ENCODE measurements around the gene NOS1AP. TPM values are rescaled to one million over a fixed set of nuclear protein-coding genes. Genes with fewer than 3 reads are reported as not detected.

NOS1AP gene
- total RNA-seq, 4 donors from 2014 or later: 8.5 to 34.8 (median 14.1) TPM

- Histone ChIP-seq H3K27me3 (no peaks in the 10 kb centered on the region), H3K4me3 (no peak overlapping the region), H3K9me3 (no peaks in the 10 kb centered on the region), H3K4me1 (peaks cover 10 to 22% (median 19%) of the 10 kb centered on the region in 4 donors), H3K27ac (no peak overlapping the region), H3K36me3 (no peaks in the 10 kb centered on the region)
- 80 to 94% methylated on average over 1 of the region's 1 CpG for whole genome bisulfite sequencing, 2 donors (ENCODE audit: low coverage in 1 of 2)
- intact Hi-C loops (cut with DNase I; ENCODE audit: low total_unique reads): no loop called here
- TF ChIP-seq POLR2A (IDR thresholded peaks at IDR 0.05): no peak
- TF ChIP-seq, protein P1, sequence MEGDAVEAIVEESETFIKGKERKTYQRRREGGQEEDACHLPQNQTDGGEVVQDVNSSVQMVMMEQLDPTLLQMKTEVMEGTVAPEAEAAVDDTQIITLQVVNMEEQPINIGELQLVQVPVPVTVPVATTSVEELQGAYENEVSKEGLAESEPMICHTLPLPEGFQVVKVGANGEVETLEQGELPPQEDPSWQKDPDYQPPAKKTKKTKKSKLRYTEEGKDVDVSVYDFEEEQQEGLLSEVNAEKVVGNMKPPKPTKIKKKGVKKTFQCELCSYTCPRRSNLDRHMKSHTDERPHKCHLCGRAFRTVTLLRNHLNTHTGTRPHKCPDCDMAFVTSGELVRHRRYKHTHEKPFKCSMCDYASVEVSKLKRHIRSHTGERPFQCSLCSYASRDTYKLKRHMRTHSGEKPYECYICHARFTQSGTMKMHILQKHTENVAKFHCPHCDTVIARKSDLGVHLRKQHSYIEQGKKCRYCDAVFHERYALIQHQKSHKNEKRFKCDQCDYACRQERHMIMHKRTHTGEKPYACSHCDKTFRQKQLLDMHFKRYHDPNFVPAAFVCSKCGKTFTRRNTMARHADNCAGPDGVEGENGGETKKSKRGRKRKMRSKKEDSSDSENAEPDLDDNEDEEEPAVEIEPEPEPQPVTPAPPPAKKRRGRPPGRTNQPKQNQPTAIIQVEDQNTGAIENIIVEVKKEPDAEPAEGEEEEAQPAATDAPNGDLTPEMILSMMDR (IDR thresholded peaks at IDR 0.05): no peak
- no peak for TF ChIP-seq EP300 (IDR thresholded peaks at IDR 0.05; ENCODE audit: low read depth)
- no peak for TF ChIP-seq POLR2AphosphoS5 (IDR thresholded peaks at IDR 0.05)
- in situ Hi-C loops (cut with MboI; ENCODE audit: low pct_ligation_motif_present in 1 of 4, low pct_unique_long_range_greater_than_20kb in 1 of 4, low sequenced_read_pairs in 3 of 4): no loop called here
- DNase-seq: no peak
These were observed 88.0 kb downstream of the NOS1AP start for GRCh38 chr1:162157469-162157868.

DNA sequence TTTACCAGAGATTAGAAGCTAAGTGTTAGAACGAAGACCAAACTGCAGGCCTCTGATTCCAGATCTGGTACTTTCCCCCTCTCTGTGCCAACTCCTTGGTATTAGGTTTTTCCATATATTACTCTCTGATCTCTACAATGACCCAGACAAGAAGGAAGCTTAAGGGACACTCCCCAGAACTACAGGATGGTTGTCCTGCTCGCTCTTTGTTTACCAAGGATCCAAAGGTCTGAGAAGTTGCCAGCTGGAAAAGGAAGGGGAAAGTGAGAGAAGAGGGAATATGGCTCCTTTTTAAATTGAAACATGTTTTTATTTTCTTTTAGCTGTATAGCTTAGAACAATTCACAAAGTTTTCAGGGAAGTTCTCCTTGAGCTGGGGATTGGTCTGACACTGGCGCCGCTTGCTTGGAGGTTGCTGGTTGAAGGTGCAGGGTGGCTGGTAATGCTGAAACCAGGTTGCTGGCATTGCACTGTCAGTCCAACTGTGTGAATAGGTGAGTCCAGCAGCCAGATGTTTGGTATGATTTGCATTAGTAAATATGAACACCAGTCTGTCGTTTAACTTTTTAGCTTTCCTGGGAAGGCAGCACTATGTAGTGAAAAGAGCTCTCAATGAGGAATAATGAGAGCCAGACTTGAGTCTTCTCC is 89.3 kb downstream of the NOS1AP start:
- peaks cover 10 to 22% (median 19%) of the 10 kb centered on the region in 4 donors for H3K4me1 ChIP-seq
- no peaks in the 10 kb centered on the region for H3K27me3 ChIP-seq
- H3K27ac ChIP-seq: peak overlapping the region; percentile 49 to 72 (median 68)
- intact Hi-C loops (cut with DNase I; ENCODE audit: low total_unique reads) (no loop called here), in situ Hi-C loops (cut with MboI; ENCODE audit: low pct_ligation_motif_present in 1 of 4, low pct_unique_long_range_greater_than_20kb in 1 of 4, low sequenced_read_pairs in 3 of 4) (no loop called here)
- H3K9me3 ChIP-seq: no peaks in the 10 kb centered on the region
- WGBS, 2 donors (ENCODE audit: low coverage in 1 of 2): 52 to 73% methylated on average over 2 to 5 of the region's 5 CpGs
- TF ChIP-seq, protein P1 (IDR thresholded peaks at IDR 0.05): no peak
- TF ChIP-seq POLR2AphosphoS5 (IDR thresholded peaks at IDR 0.05) (no peak), POLR2A (IDR thresholded peaks at IDR 0.05) (no peak), EP300 (IDR thresholded peaks at IDR 0.05; ENCODE audit: low read depth) (no peak)
- H3K4me3 ChIP-seq: no peak overlapping the region
- DNase-seq: no peak
- no peaks in the 10 kb centered on the region for H3K36me3 ChIP-seq

DNA sequence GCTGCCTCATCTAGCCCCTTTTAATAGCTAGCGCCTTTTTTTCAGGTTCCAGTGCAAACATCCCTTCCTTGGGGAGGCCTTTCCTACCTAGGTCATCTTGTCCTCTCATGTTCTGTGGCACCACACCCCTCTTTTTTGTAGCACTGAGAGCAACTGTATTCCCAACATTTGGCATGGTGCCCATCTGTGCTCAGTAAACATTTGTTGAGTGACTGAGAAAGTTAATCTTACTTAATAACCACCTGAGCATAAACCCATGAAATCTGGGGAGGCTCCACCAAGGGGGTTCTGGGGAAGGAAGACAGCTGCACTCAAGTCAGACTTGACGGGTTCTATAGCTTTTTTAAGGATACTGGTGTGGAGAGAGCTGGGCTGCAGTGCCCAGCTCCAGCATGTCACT is 90.0 kb downstream of the NOS1AP start:
- no peaks in the 10 kb centered on the region for H3K36me3 ChIP-seq
- no peak overlapping the region for H3K4me3 ChIP-seq
- H3K9me3 ChIP-seq: no peaks in the 10 kb centered on the region
- TF ChIP-seq POLR2AphosphoS5 (IDR thresholded peaks at IDR 0.05) (peak in 1 of 3 donors; percentile 36), EP300 (IDR thresholded peaks at IDR 0.05; ENCODE audit: low read depth) (no peak), POLR2A (IDR thresholded peaks at IDR 0.05) (no peak)
- TF ChIP-seq, protein P1 (IDR thresholded peaks at IDR 0.05): no peak
- whole genome bisulfite sequencing, 2 donors (ENCODE audit: low coverage in 1 of 2): 60 to 67% methylated on average over 1 to 2 of the region's 2 CpGs
- no peaks in the 10 kb centered on the region for H3K27me3 ChIP-seq
- intact Hi-C loops (cut with DNase I; ENCODE audit: low total_unique reads): no loop called here
- H3K4me1 ChIP-seq: peaks cover 10 to 22% (median 19%) of the 10 kb centered on the region in 4 donors
- peak; percentile 70 for DNase-seq
- peak overlapping the region; percentile 49 to 72 (median 68) for H3K27ac ChIP-seq
- in situ Hi-C loops (cut with MboI; ENCODE audit: low pct_ligation_motif_present in 1 of 4, low pct_unique_long_range_greater_than_20kb in 1 of 4, low sequenced_read_pairs in 3 of 4): no loop called here

DNA sequence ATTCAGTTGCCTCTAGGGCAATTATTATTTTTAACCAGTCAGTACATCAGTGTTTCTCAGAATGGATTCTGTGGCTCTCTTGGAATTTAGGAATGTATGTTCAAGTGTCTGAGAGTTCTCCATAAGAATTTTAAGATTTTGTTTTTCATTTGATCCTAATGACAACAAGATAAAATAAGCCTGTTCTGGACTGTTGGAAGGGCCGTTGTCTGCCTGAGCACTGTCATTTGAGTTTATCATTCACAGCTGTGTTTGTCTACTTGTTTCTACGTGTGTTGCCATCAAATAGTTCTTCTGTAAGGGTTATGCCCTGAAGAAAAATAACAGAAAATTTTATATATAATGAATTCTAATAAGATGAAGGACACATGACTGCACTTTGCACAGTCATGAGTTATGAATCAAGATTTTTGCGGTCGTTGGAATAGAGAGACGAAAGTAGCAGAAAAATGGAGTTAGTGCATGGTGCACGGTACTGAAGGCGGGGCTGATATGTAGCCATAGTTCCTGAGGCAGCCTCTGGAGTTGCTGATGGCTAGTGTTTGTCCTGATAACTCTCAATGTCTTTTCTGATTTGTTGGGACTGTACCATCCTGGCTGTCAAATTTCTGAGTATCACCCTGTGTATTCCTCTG is 92.5 kb downstream of the NOS1AP start:
- no peaks in the 10 kb centered on the region for H3K27me3 ChIP-seq
- in situ Hi-C loops (cut with MboI; ENCODE audit: low pct_ligation_motif_present in 1 of 4, low pct_unique_long_range_greater_than_20kb in 1 of 4, low sequenced_read_pairs in 3 of 4): no loop called here
- no peak overlapping the region for H3K27ac ChIP-seq
- no peaks in the 10 kb centered on the region for H3K9me3 ChIP-seq
- H3K4me3 ChIP-seq: no peak overlapping the region
- no peaks in the 10 kb centered on the region for H3K36me3 ChIP-seq
- intact Hi-C loops (cut with DNase I; ENCODE audit: low total_unique reads): loop anchor here (5.0 kb wide), 1 partner anchor 765 kb away; no protein-coding TSS in a partner anchor
- no peak for DNase-seq
- WGBS, 2 donors (ENCODE audit: low coverage in 1 of 2): 59 to 70% methylated on average over 7 of the region's 7 CpGs
- TF ChIP-seq POLR2AphosphoS5 (IDR thresholded peaks at IDR 0.05) (no peak), EP300 (IDR thresholded peaks at IDR 0.05; ENCODE audit: low read depth) (no peak), POLR2A (IDR thresholded peaks at IDR 0.05) (no peak)
- TF ChIP-seq, protein P1 (IDR thresholded peaks at IDR 0.05): no peak
- H3K4me1 ChIP-seq: peaks cover 10 to 22% (median 19%) of the 10 kb centered on the region in 4 donors

All from transverse colon (tissue), 4 donors.